GM19238 (cell line): Measurements from ENCODE around the gene NPLOC4.

ENCODE experiments used
- DNase-seq: peaks from one replicate; pipeline ENCODE4 v3.0.0; 2011; ENCODE audit warnings: low spot score; ENCODE audit not compliant: insufficient read length

Gene NPLOC4

DNA sequence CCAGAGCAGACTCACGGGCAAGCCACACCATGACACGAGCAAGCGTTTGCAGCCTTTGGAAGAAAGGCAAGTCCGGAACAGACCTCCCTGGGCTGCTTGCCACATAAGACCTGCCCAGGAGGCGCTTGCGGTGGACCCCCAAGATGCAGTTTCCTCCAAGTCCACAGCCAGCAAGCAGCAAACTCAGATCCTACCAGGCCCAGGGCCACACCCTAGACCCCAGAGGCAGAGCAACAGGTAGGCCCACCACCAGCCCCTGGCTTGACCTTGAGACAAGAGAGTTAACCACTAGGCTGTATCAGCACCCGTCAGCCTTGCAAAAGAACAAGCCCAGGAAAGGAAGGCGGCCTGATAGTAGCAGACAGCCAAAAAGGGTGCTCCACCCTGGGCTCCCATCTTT is 87.1 kb downstream of the NPLOC4 start:
- no peak for DNase-seq

DNA sequence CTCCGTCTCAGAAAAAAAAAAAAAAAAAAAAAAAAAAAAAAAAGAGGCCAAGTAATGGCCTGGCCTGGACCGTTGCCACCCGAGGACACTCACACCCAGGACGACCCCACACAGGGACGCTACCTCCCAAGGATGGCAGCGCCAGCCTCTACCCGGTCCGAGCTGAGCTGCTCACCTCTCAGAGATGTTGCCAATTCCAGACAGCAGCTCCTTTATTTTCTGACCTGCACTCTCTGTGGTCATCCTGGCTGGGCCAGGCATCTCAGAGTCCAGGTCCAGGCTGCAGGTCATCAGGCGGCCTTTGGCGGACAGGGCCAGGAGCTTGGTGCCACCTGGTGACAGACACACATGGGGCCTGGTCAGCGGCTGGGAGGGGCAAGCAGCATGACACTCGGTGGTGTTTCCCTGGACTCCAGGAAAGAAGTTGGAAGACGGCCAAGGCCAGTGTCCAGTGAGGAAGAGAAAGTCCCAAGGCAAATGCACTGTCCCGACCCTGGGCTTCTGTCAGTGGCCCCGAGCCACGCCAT is 87.8 kb downstream of the NPLOC4 start:
- no peak for DNase-seq

DNA sequence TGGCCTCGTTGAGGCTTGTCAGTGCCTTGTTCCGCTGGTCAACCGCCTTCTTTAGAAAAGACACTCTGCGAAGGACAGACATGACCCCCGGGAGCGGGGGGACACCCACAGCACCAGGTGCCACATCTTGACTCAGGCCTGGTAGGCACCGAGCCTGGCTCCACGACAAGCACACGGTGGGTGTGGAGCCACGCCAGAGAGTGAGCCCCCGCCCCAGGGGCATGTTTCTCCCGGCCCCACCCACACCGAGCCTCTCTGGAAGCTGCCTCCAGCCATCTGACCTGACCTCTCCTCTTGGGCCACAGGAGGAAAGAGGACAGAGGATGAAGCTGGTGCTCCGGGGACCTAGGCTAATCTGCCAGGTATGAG is 89.3 kb downstream of the NPLOC4 start:
- no peak for DNase-seq

DNA sequence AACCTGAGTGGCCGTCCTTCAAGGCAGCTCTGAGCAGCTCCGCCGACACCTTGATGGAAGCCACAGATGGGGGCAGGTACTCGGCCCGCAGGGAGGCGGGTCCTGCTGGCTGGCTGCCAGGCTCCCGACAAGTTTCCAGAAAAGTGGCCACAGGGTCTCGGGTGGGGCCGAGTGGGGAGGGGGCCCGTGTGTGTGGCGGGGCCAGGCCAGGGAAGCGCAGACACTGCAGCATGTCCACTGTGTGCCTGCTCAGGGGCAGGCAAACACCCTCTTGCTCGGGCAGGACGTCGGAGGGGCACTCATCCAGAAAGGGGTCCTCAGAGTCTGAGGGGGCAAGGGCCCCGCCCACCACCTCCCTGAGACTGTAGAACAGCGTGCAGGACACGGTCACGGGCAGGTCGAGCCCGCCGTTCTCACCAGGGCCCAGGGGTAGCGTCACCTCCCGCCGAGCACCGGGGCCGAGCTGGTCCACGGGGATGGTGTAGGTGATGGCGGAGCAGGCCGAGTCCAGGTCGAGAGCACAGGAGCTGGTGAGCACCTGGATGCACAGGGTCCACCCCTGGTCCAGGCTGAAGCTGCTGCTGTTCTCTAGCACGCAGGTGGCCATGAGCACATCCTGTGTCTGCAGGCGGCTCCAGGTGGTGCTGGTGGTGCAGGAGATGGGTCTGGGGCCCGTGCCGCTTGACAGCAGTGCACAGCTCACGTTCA is 89.9 kb downstream of the NPLOC4 start:
- DNase-seq = no peak

DNA sequence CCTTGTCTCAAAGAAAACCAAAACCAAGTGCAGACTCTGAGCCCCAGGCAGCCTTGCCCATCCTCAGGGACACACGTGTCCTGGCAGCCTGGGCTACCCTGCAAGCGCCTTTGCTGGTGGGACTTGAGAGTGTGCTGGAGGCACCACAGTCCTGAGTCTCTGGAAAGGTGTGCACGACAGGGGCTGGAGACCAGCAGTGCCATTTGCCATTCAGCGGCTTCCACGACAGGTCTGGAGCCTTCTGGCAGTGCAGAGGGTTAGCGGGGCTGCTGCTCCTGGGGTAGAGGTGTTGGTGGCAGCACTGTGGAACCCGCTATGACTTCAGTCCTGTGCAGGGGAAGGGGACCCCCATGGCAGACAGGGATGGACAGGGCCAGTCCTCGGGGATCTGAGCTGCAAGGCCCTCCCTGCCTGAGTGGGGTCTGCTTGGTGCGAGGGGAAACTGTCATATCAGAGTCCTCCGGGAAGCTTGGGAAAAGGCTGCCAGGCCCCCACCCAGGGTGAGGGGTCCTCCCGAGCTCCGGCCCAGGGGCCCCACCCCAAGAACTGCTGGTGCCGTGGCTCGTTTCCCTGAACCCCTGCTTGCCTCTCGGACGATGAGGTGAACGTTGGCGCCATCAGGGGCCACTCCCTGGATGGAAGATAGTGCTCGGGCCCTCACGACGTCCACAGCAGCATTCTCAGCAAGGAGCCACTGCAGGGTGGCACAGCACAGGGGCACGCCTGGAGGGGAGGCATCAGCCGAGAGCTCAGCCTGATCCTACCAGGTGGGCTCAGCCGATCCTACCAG is 91.6 kb downstream of the NPLOC4 start:
- DNase-seq = no peak

DNA sequence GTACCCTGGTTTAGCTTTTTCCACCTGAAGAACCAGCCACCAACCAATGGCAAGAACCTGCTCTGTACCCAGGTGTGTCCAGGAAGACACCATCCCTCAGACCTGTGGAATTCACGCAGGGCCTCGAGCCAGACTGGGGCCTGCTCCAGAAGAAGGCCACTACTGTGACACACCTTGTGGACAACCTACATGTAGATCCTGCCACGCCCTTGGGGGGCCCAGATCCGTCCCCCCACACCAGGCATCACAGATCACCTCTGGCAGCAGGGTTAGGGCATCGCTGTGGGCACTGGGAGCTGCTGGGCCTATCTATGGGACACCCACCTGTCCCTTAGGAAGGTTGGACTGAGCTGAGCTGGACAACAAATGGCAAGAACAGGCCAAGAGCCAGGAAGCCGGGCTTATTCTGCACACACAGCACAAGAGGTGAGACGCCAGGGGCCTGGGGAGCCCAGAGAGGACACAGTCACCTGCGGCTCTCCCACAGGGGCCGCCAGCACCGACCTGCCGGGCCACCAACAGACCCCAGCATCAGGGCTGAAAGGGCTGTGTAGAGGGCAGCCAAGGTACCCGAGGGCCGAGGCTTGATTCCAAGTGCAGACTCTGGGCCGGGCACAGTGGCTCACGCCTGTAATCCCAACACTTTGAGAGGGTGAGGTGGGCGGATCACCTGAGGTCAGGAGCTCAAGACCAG is 92.5 kb downstream of the NPLOC4 start:
- no peak for DNase-seq

DNA sequence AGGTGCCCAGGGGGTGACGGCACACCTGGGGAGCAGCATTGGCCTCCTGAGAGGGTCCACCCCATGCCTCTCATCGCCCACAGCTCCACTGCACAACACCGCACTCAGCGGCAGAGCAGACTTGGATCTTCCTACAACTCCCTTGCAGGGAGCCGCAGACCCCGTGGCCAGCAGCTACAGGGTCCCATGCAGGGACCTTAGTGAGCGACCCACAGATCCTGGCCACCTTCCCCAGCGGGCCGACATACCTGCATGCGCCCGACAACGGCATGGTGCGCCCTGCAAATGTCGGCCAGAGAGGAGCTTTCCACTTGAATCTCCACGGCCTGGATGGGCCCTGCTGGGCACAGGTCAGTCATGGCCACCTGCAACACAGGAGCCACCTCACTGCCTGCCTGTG is 93.2 kb downstream of the NPLOC4 start:
- no peak for DNase-seq

DNA sequence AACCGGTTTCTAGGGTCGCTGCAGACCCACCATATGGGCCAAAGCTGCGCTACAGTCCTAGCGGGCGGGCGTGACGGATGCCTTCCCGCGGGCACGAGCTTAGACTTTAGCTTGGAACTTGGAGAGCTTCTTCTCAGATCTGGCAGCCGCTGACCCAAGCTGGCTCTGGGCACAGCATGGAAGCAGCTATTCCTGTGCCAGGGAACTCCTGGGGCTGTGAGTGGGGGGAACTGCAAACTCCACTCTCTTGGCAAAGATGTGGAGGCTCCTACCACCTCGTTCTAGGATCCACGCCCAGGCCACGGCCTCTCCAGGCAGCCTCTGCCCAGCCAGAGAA is 93.6 kb downstream of the NPLOC4 start:
- DNase-seq = no peak

DNA sequence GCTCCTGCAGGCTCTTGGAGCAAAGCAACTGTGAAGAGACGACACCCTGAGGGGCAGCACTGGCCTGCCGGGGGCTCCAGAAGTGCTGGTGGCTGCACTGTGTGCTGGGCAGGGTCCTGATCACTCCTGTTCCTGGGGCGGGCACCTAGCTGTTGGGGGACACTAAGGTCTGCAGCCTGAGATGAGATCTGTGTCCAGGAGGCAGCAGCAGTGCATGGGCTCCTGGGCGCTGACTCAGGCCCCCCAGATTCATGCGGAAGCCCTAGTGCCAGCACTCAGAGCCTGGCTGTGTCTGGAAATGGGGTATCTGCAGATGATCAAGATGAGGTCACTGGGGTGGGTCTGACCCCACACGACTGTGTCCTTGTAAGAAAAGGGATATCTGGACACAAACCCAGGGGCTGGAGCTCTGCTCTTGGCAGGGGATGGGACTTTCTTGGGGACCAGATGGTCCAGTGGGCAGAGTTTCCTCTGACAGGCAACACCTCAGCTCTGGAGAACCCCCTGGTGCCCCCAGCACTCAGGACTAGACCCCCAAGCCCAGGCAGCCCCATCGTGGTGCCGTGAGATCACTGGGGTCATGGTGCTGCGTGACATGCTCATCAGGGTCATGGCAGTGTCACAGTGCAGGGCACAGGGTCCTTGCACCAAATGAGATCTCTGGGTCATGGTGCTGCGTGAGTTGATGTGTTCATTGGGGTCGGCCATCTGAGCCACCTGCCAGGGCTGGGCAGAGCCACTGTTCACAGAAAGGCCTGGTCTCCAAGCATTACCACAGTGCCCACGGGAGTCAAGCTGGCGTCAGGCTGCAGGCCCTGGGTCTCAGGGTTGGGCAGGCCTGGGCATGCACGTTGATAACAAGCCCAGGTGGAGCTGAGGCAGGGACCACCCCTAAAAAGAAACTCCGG is 94.2 kb downstream of the NPLOC4 start:
- no peak for DNase-seq

DNA sequence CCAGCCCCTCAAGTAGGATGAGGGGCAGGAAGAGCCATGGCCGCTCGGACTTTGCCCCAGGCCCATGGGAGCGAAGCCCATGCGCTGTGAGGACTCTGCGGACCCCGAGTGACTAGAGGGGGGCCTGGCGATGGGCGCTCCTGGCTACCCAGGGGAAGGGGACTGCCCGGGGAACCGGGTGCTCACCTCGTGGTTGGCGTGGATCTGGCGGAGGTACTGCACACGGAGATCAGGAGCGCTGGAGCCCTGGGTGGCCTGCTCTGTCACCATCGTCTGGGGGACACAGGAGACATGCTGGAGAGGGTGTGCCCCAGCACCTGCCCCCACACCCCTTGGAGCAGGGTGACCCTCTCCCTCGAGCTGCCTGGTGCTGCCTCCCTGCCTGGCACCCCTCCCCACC is 95.8 kb downstream of the NPLOC4 start:
- no peak for DNase-seq

DNA sequence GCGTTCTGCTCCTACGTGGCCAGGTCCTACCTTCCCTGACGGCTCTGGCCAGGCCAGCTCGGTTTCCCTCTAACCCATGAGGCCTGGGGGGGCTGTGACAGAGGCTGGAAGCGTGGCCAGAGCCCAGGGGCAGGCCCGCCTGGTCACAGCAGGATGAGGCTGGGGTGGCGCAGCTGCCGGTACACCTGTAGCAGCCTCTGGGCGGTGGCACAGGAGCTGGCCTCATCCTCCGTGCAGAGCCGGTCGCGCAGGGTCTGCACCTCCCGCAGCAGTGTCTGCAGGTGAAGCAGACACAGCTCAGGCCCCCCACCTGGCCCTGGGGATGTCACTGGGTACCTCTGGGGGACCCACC is 96.3 kb downstream of the NPLOC4 start:
- no peak for DNase-seq

DNA sequence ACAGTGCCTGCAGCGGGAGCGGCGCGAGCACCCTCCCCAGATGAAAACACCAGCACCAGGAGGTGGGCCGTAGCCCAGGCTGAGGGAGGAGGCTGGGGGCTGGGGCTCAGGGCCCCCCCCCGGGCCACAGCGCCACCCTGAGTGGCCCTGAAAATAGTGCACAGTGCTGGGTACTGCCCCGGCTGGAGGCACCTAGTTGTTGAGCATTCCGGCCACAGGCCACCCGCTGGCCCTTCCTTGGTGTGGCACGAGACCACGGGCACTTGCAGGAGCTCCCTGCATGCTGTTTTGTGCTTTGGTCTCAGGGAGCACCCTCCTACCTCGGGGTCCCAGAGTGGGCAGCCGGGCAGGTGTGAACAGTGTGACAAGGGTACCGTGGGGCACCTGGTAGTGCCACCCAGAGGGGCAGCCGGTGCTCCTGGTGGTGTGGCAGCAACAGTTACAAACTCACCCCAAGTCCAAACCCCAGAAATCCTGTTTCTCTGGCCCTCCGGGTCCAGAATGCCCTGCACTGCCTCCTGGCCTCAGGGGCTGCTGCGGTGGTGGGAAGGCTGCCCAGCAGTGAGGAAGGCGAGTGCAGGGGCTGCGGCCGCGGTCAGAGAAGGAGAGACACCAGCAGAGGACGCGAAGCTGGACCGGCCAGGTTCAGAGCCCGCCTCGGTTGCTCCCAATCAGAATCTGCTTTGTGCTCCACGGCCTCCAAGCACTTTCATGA is 96.8 kb downstream of the NPLOC4 start:
- DNase-seq = no peak

DNA sequence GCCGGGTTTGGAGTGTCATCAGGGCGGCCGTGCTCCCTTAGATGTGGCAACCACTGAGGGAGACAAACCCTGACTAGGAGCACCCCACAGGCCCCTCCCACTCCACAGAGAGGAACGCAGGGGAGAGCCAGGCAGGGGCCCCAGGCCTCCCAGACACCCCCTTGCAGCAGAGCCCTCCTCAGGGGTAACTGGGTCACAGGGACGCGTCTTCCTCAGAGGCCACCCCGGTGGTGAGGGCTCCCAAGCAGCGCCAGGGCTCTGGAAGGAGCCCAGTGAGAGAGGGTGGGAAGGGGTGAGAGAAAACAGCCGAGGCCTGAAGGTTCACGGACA is 97.4 kb downstream of the NPLOC4 start:
- no peak for DNase-seq

DNA sequence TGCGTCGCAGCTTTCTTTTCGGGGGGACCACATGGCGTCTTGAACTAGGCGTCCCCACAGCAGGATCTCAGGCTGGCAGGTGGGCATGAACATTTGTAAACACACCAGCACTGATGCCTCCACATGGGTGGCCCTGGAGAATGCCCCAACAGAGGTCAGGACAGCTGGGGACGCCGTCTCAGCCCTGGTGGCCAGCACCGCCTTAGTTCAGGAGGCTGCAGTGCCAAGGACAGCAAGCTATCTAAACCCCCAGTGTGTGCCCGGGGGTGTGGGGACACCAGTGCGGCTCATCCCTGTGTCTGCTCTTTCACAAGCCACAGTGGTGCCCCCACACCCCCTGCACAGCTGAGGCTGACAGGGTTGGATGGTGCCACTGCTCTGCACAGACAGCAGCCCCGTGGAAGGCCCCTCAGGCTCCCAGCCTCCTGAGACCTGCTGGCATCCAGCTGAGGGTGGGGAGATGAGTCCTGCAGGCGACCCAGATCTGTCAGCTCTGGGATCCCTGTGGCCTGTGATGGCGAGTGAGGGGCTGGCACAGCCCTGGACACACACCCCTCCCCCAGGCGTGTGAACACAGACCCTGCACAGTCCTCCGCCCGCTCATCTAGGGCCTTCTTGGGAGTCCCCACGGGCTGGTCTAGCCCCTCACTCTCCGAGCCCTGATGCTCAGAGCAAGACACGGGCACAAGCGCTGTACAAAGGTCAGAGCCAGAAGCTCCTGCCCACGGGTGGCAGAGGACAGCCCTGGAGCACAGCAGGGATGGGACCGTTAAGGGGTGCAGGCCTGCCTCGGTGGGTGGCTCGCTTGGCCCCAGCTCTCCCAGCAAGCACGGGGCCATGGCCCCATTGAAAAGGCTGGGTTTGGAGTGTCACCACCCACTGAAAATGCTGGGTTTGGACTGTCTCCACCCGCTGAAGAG is 98.0 kb downstream of the NPLOC4 start:
- no peak for DNase-seq

DNA sequence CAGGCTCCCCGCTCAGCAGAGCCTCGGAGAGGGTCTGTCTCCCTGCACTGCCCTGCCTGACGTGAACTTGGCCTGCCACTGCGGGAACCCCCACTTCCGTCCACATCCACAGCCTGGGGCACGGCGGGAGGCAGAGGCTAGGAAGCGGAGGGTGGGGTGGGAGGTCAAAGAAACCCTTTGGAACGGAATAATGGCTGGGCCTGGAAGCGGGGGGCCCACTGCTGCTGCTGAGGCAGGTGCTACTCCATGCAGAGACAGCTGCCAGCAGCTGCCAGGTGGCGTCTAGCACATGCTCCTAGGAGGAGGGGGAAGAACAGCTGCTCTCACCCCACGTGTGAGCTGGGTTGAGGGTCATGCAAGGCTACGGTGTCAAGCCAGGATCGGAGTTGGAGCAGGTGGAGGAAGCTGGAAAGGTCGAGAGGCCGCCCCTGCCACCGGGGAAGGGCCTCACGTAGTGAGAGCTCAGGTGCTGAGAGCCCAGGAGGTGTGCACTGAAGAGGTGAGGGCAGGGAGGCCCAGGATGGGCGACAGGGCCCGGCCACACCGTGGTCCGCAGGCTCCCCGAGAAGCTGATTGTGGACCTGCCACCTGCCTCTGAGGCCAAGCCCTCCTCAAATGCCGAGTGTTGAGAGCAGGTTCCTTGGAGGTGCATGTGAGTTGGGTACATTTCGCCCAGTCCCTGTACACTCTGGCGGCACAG is 98.9 kb downstream of the NPLOC4 start:
- DNase-seq = no peak

DNA sequence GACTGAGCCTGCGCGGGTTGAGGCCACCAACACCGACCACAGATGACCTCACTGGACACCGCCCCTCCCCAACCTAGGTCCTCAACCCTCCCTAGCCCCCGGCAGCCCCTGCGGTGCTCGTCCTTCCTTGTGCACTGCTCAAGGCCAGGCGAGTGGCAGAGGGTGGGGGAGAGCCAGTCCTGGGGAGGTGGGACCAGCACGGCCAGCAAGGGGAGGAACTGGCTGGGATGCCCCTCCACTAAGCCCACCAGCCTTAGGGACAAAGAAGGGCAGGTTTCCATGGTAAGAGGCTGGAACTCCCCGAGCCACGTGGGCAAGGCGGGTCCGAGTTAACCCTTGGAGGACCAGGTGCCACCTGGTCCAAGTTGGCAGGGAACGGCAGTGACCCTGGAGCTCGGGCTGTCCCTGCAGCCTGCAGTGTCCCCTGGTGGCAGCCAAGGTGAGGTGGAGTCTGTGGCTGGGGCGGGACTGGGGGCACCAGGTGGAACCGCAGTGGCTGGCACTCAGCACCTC is 99.5 kb downstream of the NPLOC4 start:
- no peak for DNase-seq

DNA sequence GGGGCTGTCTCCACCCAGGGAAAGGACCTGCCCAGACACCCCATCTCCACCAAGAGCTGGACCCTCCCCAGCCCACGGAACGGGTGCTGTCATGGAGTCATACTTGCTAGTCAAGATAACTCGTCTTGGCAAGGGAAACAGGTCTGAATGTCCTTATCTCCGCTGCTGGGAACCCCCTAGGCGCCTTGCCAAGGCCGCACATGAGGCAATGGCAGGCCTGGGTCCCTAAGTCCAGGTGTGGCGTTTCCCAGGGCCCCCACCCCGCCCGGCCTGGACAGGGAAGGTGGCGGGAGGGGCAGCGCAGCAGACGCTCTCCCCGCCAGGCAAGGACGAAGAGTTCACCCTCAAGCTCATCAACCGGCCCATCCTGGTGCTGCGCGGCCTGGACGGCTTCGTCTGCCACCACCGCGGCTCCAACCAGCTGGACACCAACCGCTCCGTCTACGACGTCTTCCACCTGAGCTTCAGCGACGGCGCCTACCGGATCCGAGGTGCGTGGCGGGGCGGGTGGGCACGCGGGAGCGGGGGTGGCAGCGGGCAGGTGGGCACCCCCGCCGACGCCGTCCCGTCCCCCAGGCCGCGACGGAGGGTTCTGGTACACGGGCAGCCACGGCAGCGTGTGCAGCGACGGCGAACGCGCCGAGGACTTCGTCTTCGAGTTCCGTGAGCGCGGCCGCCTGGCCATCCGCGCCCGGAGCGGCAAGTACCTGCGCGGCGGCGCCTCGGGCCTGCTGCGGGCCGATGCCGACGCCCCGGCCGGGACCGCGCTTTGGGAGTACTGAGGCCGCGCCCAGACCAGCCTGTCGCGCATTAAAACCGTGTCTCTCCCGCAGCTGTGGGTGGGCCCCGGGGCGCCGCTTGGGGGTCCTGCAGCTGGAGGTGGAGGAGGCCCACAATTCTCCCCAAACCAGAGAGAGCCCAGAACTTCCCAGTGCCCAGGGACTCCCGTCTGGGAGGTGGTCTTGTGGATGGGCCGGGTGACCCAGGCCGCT is 100.3 kb downstream of the NPLOC4 start:
- DNase-seq = no peak
